ENCODE measurements around the gene AGFG2. TPM values are rescaled to one million over a fixed set of nuclear protein-coding genes. Genes with fewer than 3 reads are reported as not detected.
A peak's percentile ranks its signal among the peaks of the same experiment; 100 is the strongest.

The AGFG2 gene
- total and polyA plus RNA-seq, 4 donors: 37.2 to 48.8 (median 42.3) TPM

GRCh38 chr7:100567751-100568175 lies 28.8 kb downstream of the AGFG2 start:
- DNase-seq (ENCODE audit: low spot score): no peak
- no peak for TF ChIP-seq NR2F2 (IDR thresholded peaks at IDR 0.05)
- no peak for TF ChIP-seq RAD21 (IDR thresholded peaks at IDR 0.05)
- no peak for TF ChIP-seq SP1 (IDR thresholded peaks at IDR 0.05)
- TF ChIP-seq MAX (IDR thresholded peaks at IDR 0.05): no peak
- TF ChIP-seq FOXA2 (IDR thresholded peaks at IDR 0.05): no peak
- no peak for TF ChIP-seq ATF3 (IDR thresholded peaks at IDR 0.05)
- TF ChIP-seq JUND (IDR thresholded peaks at IDR 0.05): no peak
- no peak for TF ChIP-seq REST (IDR thresholded peaks at IDR 0.05)
- TF ChIP-seq GABPA (IDR thresholded peaks at IDR 0.05 in 1 of 2, conservative IDR thresholded peaks at IDR 0.05 in 1 of 2): no peak
- TF ChIP-seq HNF4G (IDR thresholded peaks at IDR 0.05): no peak
- no peak for TF ChIP-seq FOXA1 (IDR thresholded peaks at IDR 0.05)
- no peak for TF ChIP-seq CTCF (IDR thresholded peaks at IDR 0.05; ENCODE audit: low read depth, low read length, missing input control)
- no peak for TF ChIP-seq EGR1 (IDR thresholded peaks at IDR 0.05; ENCODE audit: low read depth in 2 of 2)
- TF ChIP-seq TAF1 (conservative IDR thresholded peaks at IDR 0.05): no peak
- no peaks in the 10 kb centered on the region for H3K9me3 ChIP-seq (ENCODE audit: control insufficient read depth in 4 of 4, low read length in 3 of 4)
- WGBS: 16% methylated on average over 3 of the region's 3 CpGs
- peaks cover 0 to 12% (median 2%) of the 10 kb centered on the region in 4 donors for H3K36me3 ChIP-seq (ENCODE audit: control insufficient read depth in 4 of 4, insufficient read depth in 3 of 4, low read depth in 1 of 4, low read length in 3 of 4)
- peak overlapping the region in 1 of 2 donors; percentile 10 for H3K9ac ChIP-seq (ENCODE audit: low read depth in 1 of 2, low read length in 2 of 2)
- peaks cover 37 to 89% (median 74%) of the 10 kb centered on the region in 4 donors for H3K4me1 ChIP-seq (ENCODE audit: control insufficient read depth in 4 of 4, insufficient read depth in 4 of 4, low read length in 3 of 4)
- no peak overlapping the region for H3K4me3 ChIP-seq (ENCODE audit: low read depth in 1 of 3, low read length in 3 of 3)
- peak overlapping the region; percentile 84 to 90 for H3K27ac ChIP-seq (ENCODE audit: low read depth in 1 of 2, low read length in 2 of 2)
- no peaks in the 10 kb centered on the region for H3K27me3 ChIP-seq (ENCODE audit: control insufficient read depth in 4 of 4, insufficient read depth in 4 of 4, low read length in 3 of 4)

- peaks cover 0 to 6% (median 0%) of the 10 kb centered on the region in 4 donors for H3K36me3 ChIP-seq (ENCODE audit: control insufficient read depth in 4 of 4, insufficient read depth in 3 of 4, low read depth in 1 of 4, low read length in 3 of 4)
- peak overlapping the region; percentile 84 to 90 for H3K27ac ChIP-seq (ENCODE audit: low read depth in 1 of 2, low read length in 2 of 2)
- DNase-seq (ENCODE audit: low spot score): peak; percentile 53
- no peaks in the 10 kb centered on the region for H3K9me3 ChIP-seq (ENCODE audit: control insufficient read depth in 4 of 4, low read length in 3 of 4)
- peak overlapping the region in 1 of 2 donors; percentile 26 for H3K9ac ChIP-seq (ENCODE audit: low read depth in 1 of 2, low read length in 2 of 2)
- H3K4me1 ChIP-seq (ENCODE audit: control insufficient read depth in 4 of 4, insufficient read depth in 4 of 4, low read length in 3 of 4): peaks cover 37 to 83% (median 69%) of the 10 kb centered on the region in 4 donors
- 29% methylated on average over 11 of the region's 11 CpGs for WGBS
- H3K27me3 ChIP-seq (ENCODE audit: control insufficient read depth in 4 of 4, insufficient read depth in 4 of 4, low read length in 3 of 4): no peaks in the 10 kb centered on the region
- TF ChIP-seq EGR1 (IDR thresholded peaks at IDR 0.05; ENCODE audit: low read depth in 2 of 2) (peak; percentile 6 to 61), FOXA2 (IDR thresholded peaks at IDR 0.05) (peak; percentile 53), ZBTB33 (IDR thresholded peaks at IDR 0.05) (peak; percentile 73), RAD21 (IDR thresholded peaks at IDR 0.05) (peak; percentile 12 to 26), GABPA (IDR thresholded peaks at IDR 0.05 in 1 of 2, conservative IDR thresholded peaks at IDR 0.05 in 1 of 2) (no peak), HNF4A (conservative IDR thresholded peaks at IDR 0.05) (peak; percentile 84 to 93), MAX (IDR thresholded peaks at IDR 0.05) (peak; percentile 97), ATF3 (IDR thresholded peaks at IDR 0.05) (no peak), RXRA (IDR thresholded peaks at IDR 0.05) (peak; percentile 75 to 88), SP1 (IDR thresholded peaks at IDR 0.05) (peak; percentile 82), FOXA1 (IDR thresholded peaks at IDR 0.05) (no peak), JUND (IDR thresholded peaks at IDR 0.05) (peak in 1 of 2 donors; percentile 44), REST (IDR thresholded peaks at IDR 0.05) (peak; percentile 69), YY1 (IDR thresholded peaks at IDR 0.05) (peak; percentile 63)
- H3K4me3 ChIP-seq (ENCODE audit: low read depth in 1 of 3, low read length in 3 of 3): peak overlapping the region in 1 of 3 donors; percentile 33
Observed at GRCh38 chr7:100568176-100568895, 29.3 kb downstream of the AGFG2 start.

Measured in liver (tissue), 9 donors.